Activated B cell treated with CpG ODN at 0.5 μM for 24 hours (primary cell): Measurements from ENCODE around the gene CAPN7. TPM values are rescaled to one million over a fixed set of nuclear protein-coding genes. Genes with fewer than 3 reads are reported as not detected.

Source experiments
- ATAC-seq: fragments of 200-7000 bp; cut with Tn5 transposase; one replicate; pipeline ENCODE4 v1.10.0; 2021; ENCODE audit warnings: low read depth, mild to moderate bottlenecking, moderate library complexity
- CTCF ChIA-PET: fragments of 350-600 bp; sonication (Branson Sonifier 250); formaldehyde crosslinking; loops from one replicate; lab custom pipeline; 2021; ENCODE audit warnings: antibody characterized with exemption; lab: Charles Lee
- POLR2A ChIA-PET: fragments of 350-600 bp; sonication (Branson Sonifier 250); formaldehyde crosslinking; loops from one replicate; lab custom pipeline; 2021; ENCODE audit warnings: antibody characterized with exemption; lab: Charles Lee
- DNase-seq: peaks from one replicate; pipeline ENCODE4 v3.0.0; 2022
- H3K27ac Mint-ChIP-seq: one replicate; pipeline ENCODE4 v1.8.0; 2020; ENCODE audit warnings: mixed read lengths
- H3K27me3 Mint-ChIP-seq: one replicate; pipeline ENCODE4 v1.8.0; 2021; ENCODE audit warnings: mixed read lengths
- H3K36me3 Mint-ChIP-seq: one replicate; pipeline ENCODE4 v1.8.0; 2021; ENCODE audit warnings: low read depth, mixed read lengths
- H3K4me1 Mint-ChIP-seq: one replicate; pipeline ENCODE4 v1.8.0; 2021; ENCODE audit warnings: mixed read lengths
- H3K4me3 Mint-ChIP-seq: one replicate; pipeline ENCODE4 v1.8.0; 2020; ENCODE audit warnings: mild to moderate bottlenecking, mixed read lengths
- H3K9me3 Mint-ChIP-seq: one replicate; pipeline ENCODE4 v1.8.0; 2020; ENCODE audit warnings: mixed read lengths
- intact Hi-C: fragments of 100-400 bp; cut with micrococcal nuclease; formaldehyde crosslinking; loops from one replicate; pipeline ENCODE4 v1.15.1; 2024
- total RNA-seq: library from RNA; stranded (reverse); gene quantifications from 2 replicates; pipeline ENCODE4 v1.2.3, GENCODE V29; 2022
- TF ChIP-seq, protein P1 (sequence below): fragments of 200-600 bp; IDR thresholded peaks from one replicate; pipeline ENCODE4 v1.8.0; 2022; ENCODE audit warnings: antibody characterized with exemption, mild to moderate bottlenecking

The CAPN7 gene
- total RNA-seq, 1 donor from 2014 or later = 45.1 TPM

DNA sequence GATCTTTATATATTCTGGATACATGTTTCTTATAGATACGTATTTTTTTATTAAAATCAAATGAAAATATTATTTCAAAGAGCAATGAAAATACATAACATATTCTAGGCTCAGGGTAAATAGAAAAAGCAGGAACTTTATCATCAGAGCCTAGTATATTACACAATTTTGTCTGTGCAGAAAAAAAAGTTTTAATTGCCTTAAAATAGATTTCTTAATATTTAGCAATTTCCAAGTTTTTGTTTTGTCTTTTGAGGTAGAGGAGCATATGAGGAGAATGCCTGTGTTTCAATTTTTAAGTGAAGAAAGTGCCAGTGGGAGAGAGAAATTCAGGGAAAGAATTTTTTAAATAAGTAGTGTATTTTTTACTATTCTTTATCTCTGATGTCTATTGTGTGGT, 10.5 kb downstream of the CAPN7 start:
- ATAC-seq (no peak), DNase-seq (no peak)
- Mint-ChIP-seq H3K9me3 (no peaks in the 10 kb centered on the region), H3K36me3 (peaks cover 66% of the 10 kb centered on the region), H3K4me3 (no peak overlapping the region), H3K27ac (no peak overlapping the region), H3K4me1 (peaks cover 25% of the 10 kb centered on the region), H3K27me3 (no peaks in the 10 kb centered on the region)
- ChIA-PET POLR2A (no interaction called here), CTCF (interaction anchor here (1.7 kb wide), 1 partner anchor 12 kb away, joined by 4 read pairs; no protein-coding TSS in a partner anchor)
- intact Hi-C loops = loop anchor here (5.0 kb wide), 1 partner anchor 36 kb away; no protein-coding TSS in a partner anchor
- TF ChIP-seq, protein P1, sequence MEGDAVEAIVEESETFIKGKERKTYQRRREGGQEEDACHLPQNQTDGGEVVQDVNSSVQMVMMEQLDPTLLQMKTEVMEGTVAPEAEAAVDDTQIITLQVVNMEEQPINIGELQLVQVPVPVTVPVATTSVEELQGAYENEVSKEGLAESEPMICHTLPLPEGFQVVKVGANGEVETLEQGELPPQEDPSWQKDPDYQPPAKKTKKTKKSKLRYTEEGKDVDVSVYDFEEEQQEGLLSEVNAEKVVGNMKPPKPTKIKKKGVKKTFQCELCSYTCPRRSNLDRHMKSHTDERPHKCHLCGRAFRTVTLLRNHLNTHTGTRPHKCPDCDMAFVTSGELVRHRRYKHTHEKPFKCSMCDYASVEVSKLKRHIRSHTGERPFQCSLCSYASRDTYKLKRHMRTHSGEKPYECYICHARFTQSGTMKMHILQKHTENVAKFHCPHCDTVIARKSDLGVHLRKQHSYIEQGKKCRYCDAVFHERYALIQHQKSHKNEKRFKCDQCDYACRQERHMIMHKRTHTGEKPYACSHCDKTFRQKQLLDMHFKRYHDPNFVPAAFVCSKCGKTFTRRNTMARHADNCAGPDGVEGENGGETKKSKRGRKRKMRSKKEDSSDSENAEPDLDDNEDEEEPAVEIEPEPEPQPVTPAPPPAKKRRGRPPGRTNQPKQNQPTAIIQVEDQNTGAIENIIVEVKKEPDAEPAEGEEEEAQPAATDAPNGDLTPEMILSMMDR = no peak

DNA sequence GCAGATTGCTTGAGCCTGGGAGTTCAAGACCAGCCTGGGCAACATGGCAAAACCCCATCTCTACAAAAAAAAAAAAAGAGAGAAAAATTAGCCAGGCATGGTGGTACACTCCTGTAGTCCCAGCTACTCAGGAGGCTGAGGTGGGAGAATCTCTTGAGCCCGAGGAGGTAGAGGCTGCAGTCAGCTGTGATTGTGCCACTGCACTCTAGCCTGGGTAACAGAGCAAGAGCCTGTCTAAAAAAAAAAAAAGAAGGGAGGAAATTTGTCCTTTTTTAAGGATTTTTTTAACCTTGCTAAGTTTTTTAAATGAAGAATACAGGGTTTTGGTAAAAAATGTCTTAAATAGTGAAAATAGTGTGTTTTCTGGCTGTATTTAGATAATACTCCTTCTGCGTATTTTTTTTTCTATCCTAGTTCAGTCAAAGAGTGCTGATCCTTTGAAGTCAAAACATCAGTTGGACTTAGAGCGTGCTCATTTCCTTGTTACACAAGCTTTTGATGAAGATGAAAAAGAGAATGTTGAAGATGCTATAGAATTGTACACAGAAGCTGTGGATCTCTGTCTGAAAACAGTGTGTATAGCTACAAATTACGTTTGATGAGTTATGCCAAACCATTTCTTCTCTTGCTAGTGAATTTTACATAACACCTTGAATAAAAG, 11.1 kb downstream of the CAPN7 start:
- ChIA-PET CTCF (interaction anchor here (1.7 kb wide), 1 partner anchor 13 kb away, joined by 4 read pairs; no protein-coding TSS in a partner anchor), POLR2A (interaction anchor here (0.7 to 1.4 kb wide), 3 partner anchors 11 to 145 kb away, joined by 3 to 6 read pairs (median 4); partner anchors contain the start of genes CAPN7 and RBSN)
- no peak overlapping the region for H3K4me3 Mint-ChIP-seq
- ATAC-seq (no peak), DNase-seq (no peak)
- no peaks in the 10 kb centered on the region for H3K27me3 Mint-ChIP-seq
- H3K27ac Mint-ChIP-seq = no peak overlapping the region
- intact Hi-C loops = loop anchor here (1.0 to 5.0 kb wide), 2 partner anchors 11 to 35 kb away; partner anchors contain the start of gene CAPN7
- H3K4me1 Mint-ChIP-seq = peaks cover 25% of the 10 kb centered on the region
- TF ChIP-seq, protein P1 = no peak
- no peaks in the 10 kb centered on the region for H3K9me3 Mint-ChIP-seq
- H3K36me3 Mint-ChIP-seq = peaks cover 65% of the 10 kb centered on the region

DNA sequence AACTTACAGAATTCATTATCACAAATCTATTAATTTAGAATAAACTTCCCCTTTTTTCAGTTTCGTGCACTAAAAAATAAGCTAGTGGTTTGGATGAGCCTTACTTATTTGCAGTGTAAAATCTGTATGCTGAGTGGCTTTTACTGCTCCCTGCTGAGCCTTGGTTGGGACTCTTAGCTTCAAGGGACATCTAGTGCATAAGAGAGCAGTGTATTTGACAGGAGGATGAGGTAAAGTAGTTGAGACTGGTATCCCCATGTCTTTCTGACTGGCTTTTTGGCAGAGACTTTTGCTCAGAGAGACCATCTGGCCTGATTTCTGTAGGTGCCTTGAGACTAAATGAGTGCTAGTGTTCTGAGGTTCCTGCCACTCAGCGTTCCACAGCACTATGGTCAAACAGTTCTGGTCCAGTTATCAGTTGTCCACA, 11.8 kb downstream of the CAPN7 start:
- POLR2A ChIA-PET = interaction anchor here (0.7 to 1.4 kb wide), 3 partner anchors 12 to 145 kb away, joined by 3 to 6 read pairs (median 4); partner anchors contain the start of genes CAPN7 and RBSN
- Mint-ChIP-seq H3K27me3 (no peaks in the 10 kb centered on the region), H3K36me3 (peaks cover 66% of the 10 kb centered on the region), H3K9me3 (no peaks in the 10 kb centered on the region), H3K27ac (peak overlapping the region; percentile 21), H3K4me1 (peaks cover 25% of the 10 kb centered on the region), H3K4me3 (peak overlapping the region; percentile 16)
- intact Hi-C loops = loop anchor here (1.0 to 5.0 kb wide), 3 partner anchors 9 to 34 kb away; partner anchors contain the start of gene CAPN7
- DNase-seq = no peak
- ATAC-seq = no peak
- CTCF ChIA-PET = interaction anchor here (1.7 kb wide), 1 partner anchor 14 kb away, joined by 4 read pairs; no protein-coding TSS in a partner anchor
- TF ChIP-seq, protein P1 = no peak

DNA sequence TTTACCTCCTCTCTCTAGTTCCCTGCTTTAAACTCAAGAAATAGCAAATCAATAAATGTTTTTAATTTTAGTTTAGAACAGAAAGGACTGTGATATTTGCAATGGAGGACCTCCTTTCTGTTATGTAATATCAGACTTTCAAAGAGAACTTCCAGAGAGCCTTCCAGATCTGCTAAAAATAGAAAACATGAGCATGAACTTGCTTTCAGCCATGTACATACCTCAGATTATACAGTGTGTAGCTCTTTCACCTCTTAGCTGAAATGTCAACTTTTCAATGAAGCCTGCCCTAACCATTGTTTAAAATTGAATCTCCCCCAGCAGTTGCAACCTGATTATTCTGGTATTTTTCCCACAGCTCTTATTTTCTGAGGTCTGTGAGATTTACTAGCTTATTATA, 12.6 kb downstream of the CAPN7 start:
- Mint-ChIP-seq H3K27ac (no peak overlapping the region), H3K4me1 (peaks cover 25% of the 10 kb centered on the region), H3K36me3 (peaks cover 68% of the 10 kb centered on the region), H3K4me3 (no peak overlapping the region), H3K9me3 (no peaks in the 10 kb centered on the region), H3K27me3 (no peaks in the 10 kb centered on the region)
- POLR2A ChIA-PET = interaction anchor here (0.9 kb wide), 1 partner anchor 165 kb away, joined by 3 read pairs; no protein-coding TSS in a partner anchor
- TF ChIP-seq, protein P1 = no peak
- ATAC-seq (no peak), DNase-seq (no peak)
- intact Hi-C loops = loop anchor here (1.0 to 5.0 kb wide), 2 partner anchors 9 to 34 kb away; no protein-coding TSS in a partner anchor
- CTCF ChIA-PET = no interaction called here

DNA sequence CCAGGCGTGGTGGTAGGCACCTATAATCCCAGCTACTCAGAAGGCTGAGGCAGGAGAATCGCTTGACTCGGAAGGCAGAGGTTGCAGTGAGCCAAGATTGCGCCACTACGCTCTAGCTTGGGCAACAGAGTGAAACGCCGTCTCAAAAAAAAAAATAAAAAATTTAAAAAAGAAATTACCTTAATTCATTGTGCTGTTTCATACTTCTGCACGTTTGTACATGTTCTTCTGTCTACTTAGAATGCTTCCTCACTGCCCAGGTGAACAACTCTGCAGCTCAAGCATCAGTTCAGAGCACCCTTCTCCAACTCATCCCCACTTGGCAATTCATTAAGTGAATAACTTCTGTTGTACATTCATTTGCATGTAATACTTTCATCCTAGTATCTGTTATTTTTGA, 14.0 kb downstream of the CAPN7 start:
- POLR2A ChIA-PET = no interaction called here
- H3K4me1 Mint-ChIP-seq = peaks cover 25% of the 10 kb centered on the region
- DNase-seq (no peak), ATAC-seq (no peak)
- CTCF ChIA-PET = interaction anchor here (1.5 kb wide), 1 partner anchor 17 kb away, joined by 4 read pairs; no protein-coding TSS in a partner anchor
- H3K4me3 Mint-ChIP-seq = no peak overlapping the region
- TF ChIP-seq, protein P1 = no peak
- peaks cover 65% of the 10 kb centered on the region for H3K36me3 Mint-ChIP-seq
- no peaks in the 10 kb centered on the region for H3K27me3 Mint-ChIP-seq
- H3K9me3 Mint-ChIP-seq = no peaks in the 10 kb centered on the region
- no peak overlapping the region for H3K27ac Mint-ChIP-seq
- intact Hi-C loops = no loop called here
